ENCODE measurements around the gene SMS. TPM values are rescaled to one million over a fixed set of nuclear protein-coding genes. Genes with fewer than 3 reads are reported as not detected.

The SMS gene
- total RNA-seq, 1 experiment from 2014 or later: 173 TPM

DNA sequence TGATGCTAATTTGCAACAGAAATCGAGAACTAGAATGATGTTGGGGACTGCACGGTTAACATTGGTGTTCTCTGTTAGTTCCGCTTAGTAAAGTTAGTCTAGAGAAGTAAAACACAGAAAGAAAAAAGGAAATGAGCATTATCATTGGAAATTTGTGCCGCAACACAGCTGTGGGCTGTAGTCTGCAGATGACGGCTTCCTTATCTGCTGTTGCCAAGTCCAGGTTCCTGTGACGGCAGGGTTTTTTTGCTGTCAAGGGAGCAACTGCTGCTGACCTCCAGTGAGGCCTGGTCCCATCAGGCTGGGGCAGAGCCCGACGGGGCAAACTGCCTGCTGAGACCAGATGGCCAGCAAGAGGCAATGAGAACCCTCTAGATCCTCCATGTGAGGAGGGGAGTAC, 52.8 kb downstream of the SMS start:
- Mint-ChIP-seq H3K4me1 (peaks cover 14% of the 10 kb centered on the region), H3K36me3 (peaks cover 41% of the 10 kb centered on the region), H3K9me3 (no peaks in the 10 kb centered on the region), H3K27ac (no peak overlapping the region), H3K27me3 (ENCODE audit: low read depth) (no peaks in the 10 kb centered on the region), H3K4me3 (no peak overlapping the region)
- TF ChIP-seq NR3C1 (CRISPR knock-in tag; conservative IDR thresholded peaks at IDR 0.05; ENCODE audit: low read depth): no peak
- TF ChIP-seq MYBL2 (CRISPR knock-in tag; IDR thresholded peaks at IDR 0.05): no peak
- no peak for TF ChIP-seq NR1H2 (CRISPR knock-in tag; IDR thresholded peaks at IDR 0.05)
- CTCF ChIA-PET: no interaction called here
- no peak for DNase-seq (ENCODE audit: low spot score)
- ATAC-seq: peak; percentile 30; the same call in 1 of the 2 replicates
- POLR2A ChIA-PET: no interaction called here

DNA sequence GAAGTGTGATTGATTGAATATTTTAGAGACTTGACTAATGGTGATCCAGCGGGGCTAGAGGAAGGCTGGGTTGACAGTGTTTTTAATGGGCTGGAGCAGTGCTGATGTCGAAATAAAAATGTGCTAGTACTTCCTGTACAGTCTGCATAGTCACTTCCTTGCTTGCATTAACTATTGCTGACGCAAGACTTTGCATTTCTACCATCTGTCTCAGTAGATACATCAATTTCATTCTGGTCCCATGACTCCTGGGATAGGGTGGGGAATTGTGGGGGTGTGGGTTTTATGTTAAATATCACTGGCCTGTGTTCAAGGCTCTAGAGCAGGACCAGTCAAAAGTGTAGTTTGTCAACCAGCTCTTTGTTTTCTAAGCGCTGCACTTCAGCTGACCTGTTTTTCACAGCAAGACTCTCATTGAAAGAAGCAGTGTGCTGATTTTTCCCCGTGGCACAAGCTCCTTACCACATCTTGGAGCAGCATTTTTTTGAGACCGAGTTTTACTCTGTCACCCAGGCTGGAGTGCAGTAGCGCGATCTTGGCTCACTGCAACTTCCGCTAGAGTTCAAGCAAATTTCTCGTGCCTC, 56.5 kb downstream of the SMS start:
- Mint-ChIP-seq H3K27ac (peak overlapping the region; percentile 23; the same call in 1 of the 2 replicates), H3K36me3 (peaks cover 32% of the 10 kb centered on the region), H3K9me3 (no peaks in the 10 kb centered on the region), H3K27me3 (ENCODE audit: low read depth) (no peaks in the 10 kb centered on the region), H3K4me3 (no peak overlapping the region), H3K4me1 (peaks cover 11% of the 10 kb centered on the region)
- no peak for TF ChIP-seq ZNF232 (CRISPR knock-in tag; IDR thresholded peaks at IDR 0.05)
- no peak for TF ChIP-seq NFYB (CRISPR knock-in tag; conservative IDR thresholded peaks at IDR 0.05; ENCODE audit: low read depth)
- TF ChIP-seq JAZF1 (CRISPR knock-in tag; IDR thresholded peaks at IDR 0.05): no peak
- CTCF ChIA-PET: interaction anchor here (1.3 kb wide), 1 partner anchor 12 kb away, joined by 5 read pairs; no protein-coding TSS in a partner anchor
- DNase-seq (ENCODE audit: low spot score) (no peak), ATAC-seq (no peak)
- POLR2A ChIA-PET: no interaction called here

- Mint-ChIP-seq H3K36me3 (peaks cover 30% of the 10 kb centered on the region), H3K27ac (no peak overlapping the region), H3K9me3 (no peaks in the 10 kb centered on the region), H3K27me3 (ENCODE audit: low read depth) (no peaks in the 10 kb centered on the region), H3K4me3 (no peak overlapping the region), H3K4me1 (peaks cover 12% of the 10 kb centered on the region)
- no peak for TF ChIP-seq TP53 (CRISPR knock-in tag; IDR thresholded peaks at IDR 0.05)
- no peak for TF ChIP-seq CTCF (IDR thresholded peaks at IDR 0.05)
- no peak for TF ChIP-seq MAX (CRISPR knock-in tag; IDR thresholded peaks at IDR 0.05)
- TF ChIP-seq, protein P1, sequence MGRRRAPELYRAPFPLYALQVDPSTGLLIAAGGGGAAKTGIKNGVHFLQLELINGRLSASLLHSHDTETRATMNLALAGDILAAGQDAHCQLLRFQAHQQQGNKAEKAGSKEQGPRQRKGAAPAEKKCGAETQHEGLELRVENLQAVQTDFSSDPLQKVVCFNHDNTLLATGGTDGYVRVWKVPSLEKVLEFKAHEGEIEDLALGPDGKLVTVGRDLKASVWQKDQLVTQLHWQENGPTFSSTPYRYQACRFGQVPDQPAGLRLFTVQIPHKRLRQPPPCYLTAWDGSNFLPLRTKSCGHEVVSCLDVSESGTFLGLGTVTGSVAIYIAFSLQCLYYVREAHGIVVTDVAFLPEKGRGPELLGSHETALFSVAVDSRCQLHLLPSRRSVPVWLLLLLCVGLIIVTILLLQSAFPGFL (CRISPR knock-in tag; IDR thresholded peaks at IDR 0.05; ENCODE audit: borderline replicate concordance): no peak
- TF ChIP-seq IRF2 (CRISPR knock-in tag; IDR thresholded peaks at IDR 0.05; ENCODE audit: borderline replicate concordance, low read depth): no peak
- TF ChIP-seq ZNF121 (CRISPR knock-in tag; IDR thresholded peaks at IDR 0.05): no peak
- TF ChIP-seq RELA (CRISPR knock-in tag; IDR thresholded peaks at IDR 0.05; ENCODE audit: borderline replicate concordance): no peak
- no peak for TF ChIP-seq CREM (CRISPR knock-in tag; IDR thresholded peaks at IDR 0.05)
- no peak for TF ChIP-seq SMAD4 (CRISPR knock-in tag; IDR thresholded peaks at IDR 0.05)
- TF ChIP-seq, protein P2, sequence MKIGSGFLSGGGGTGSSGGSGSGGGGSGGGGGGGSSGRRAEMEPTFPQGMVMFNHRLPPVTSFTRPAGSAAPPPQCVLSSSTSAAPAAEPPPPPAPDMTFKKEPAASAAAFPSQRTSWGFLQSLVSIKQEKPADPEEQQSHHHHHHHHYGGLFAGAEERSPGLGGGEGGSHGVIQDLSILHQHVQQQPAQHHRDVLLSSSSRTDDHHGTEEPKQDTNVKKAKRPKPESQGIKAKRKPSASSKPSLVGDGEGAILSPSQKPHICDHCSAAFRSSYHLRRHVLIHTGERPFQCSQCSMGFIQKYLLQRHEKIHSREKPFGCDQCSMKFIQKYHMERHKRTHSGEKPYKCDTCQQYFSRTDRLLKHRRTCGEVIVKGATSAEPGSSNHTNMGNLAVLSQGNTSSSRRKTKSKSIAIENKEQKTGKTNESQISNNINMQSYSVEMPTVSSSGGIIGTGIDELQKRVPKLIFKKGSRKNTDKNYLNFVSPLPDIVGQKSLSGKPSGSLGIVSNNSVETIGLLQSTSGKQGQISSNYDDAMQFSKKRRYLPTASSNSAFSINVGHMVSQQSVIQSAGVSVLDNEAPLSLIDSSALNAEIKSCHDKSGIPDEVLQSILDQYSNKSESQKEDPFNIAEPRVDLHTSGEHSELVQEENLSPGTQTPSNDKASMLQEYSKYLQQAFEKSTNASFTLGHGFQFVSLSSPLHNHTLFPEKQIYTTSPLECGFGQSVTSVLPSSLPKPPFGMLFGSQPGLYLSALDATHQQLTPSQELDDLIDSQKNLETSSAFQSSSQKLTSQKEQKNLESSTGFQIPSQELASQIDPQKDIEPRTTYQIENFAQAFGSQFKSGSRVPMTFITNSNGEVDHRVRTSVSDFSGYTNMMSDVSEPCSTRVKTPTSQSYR (CRISPR knock-in tag; IDR thresholded peaks at IDR 0.05): no peak
- no peak for TF ChIP-seq SP1 (CRISPR knock-in tag; conservative IDR thresholded peaks at IDR 0.05)
- TF ChIP-seq, protein P3, sequence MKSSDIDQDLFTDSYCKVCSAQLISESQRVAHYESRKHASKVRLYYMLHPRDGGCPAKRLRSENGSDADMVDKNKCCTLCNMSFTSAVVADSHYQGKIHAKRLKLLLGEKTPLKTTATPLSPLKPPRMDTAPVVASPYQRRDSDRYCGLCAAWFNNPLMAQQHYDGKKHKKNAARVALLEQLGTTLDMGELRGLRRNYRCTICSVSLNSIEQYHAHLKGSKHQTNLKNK (CRISPR knock-in tag; IDR thresholded peaks at IDR 0.05): no peak
- TF ChIP-seq NR1H2 (CRISPR knock-in tag; IDR thresholded peaks at IDR 0.05): no peak
- TF ChIP-seq NFATC4 (CRISPR knock-in tag; IDR thresholded peaks at IDR 0.05): no peak
- no peak for TF ChIP-seq NR2C2 (CRISPR knock-in tag; IDR thresholded peaks at IDR 0.05)
- TF ChIP-seq TEAD1 (CRISPR knock-in tag; IDR thresholded peaks at IDR 0.05): no peak
- no peak for TF ChIP-seq ZSCAN18 (CRISPR knock-in tag; IDR thresholded peaks at IDR 0.05)
- no peak for TF ChIP-seq FOXJ3 (CRISPR knock-in tag; IDR thresholded peaks at IDR 0.05; ENCODE audit: borderline replicate concordance)
- TF ChIP-seq ZNF263 (CRISPR knock-in tag; IDR thresholded peaks at IDR 0.05; ENCODE audit: low read depth): no peak
- ATAC-seq (no peak), DNase-seq (ENCODE audit: low spot score) (no peak)
- ChIA-PET CTCF (interaction anchor here (1.3 kb wide), 1 partner anchor 13 kb away, joined by 5 read pairs; no protein-coding TSS in a partner anchor), POLR2A (no interaction called here)
Measured at GRCh38 chrX:21998037-21998436, 57.5 kb downstream of the SMS start.

Data from WTC11 (cell line).